GM21526 (cell line): ENCODE data around the gene KCNA5.

Source experiments
- ATAC-seq: cut with Tn5 transposase; IDR thresholded peaks from one replicate; pipeline ENCODE4 v1.9.1; 2021; ENCODE audit warnings: moderate library complexity; ENCODE audit not compliant: unreplicated experiment, low FRiP score

KCNA5 gene

GRCh38 chr12:5059358-5059757 lies 15.7 kb downstream of the KCNA5 start:
- ATAC-seq: no peak

- ATAC-seq: no peak
Observed at GRCh38 chr12:5060958-5061357, 17.3 kb downstream of the KCNA5 start.

- no peak for ATAC-seq
Observed at GRCh38 chr12:5063149-5063548, 19.5 kb downstream of the KCNA5 start.

GRCh38 chr12:5064913-5065490 lies 21.3 kb downstream of the KCNA5 start:
- ATAC-seq: no peak

GRCh38 chr12:5066251-5066650 lies 22.6 kb downstream of the KCNA5 start:
- no peak for ATAC-seq

GRCh38 chr12:5068126-5068525 lies 24.4 kb downstream of the KCNA5 start:
- no peak for ATAC-seq

GRCh38 chr12:5068619-5069018 lies 24.9 kb downstream of the KCNA5 start:
- no peak for ATAC-seq

- ATAC-seq: no peak
Observed at GRCh38 chr12:5070090-5070489, 26.4 kb downstream of the KCNA5 start.

- ATAC-seq: no peak
Observed at GRCh38 chr12:5071496-5071895, 27.8 kb downstream of the KCNA5 start.

GRCh38 chr12:5072311-5072710 lies 28.6 kb downstream of the KCNA5 start:
- ATAC-seq: no peak

- ATAC-seq: no peak
Observed at GRCh38 chr12:5073054-5073453, 29.4 kb downstream of the KCNA5 start.

- ATAC-seq: no peak
Observed at GRCh38 chr12:5073853-5074252, 30.2 kb downstream of the KCNA5 start.

GRCh38 chr12:5076761-5077160 lies 33.1 kb downstream of the KCNA5 start:
- ATAC-seq: no peak

GRCh38 chr12:5078423-5078822 lies 34.7 kb downstream of the KCNA5 start:
- no peak for ATAC-seq

- ATAC-seq: no peak
Observed at GRCh38 chr12:5081016-5081415, 37.3 kb downstream of the KCNA5 start.

- ATAC-seq: no peak
Observed at GRCh38 chr12:5083955-5084849, 40.5 kb downstream of the KCNA5 start.

- ATAC-seq: no peak
Observed at GRCh38 chr12:5085896-5086295, 42.2 kb downstream of the KCNA5 start.

- no peak for ATAC-seq
Observed at GRCh38 chr12:5087831-5088554, 44.3 kb downstream of the KCNA5 start.

- ATAC-seq: no peak
Observed at GRCh38 chr12:5088586-5089264, 45.0 kb downstream of the KCNA5 start.

- no peak for ATAC-seq
Observed at GRCh38 chr12:5094551-5094950, 50.9 kb downstream of the KCNA5 start.

- ATAC-seq: no peak
Observed at GRCh38 chr12:5094986-5095385, 51.3 kb downstream of the KCNA5 start.
